A549 (cell line): ENCODE measurements around the gene PODXL2. TPM values are rescaled to one million over a fixed set of nuclear protein-coding genes. Genes with fewer than 3 reads are reported as not detected.

ENCODE experiments used
- ATAC-seq, 2 experiments: fragments of 200-7000 bp in 1 of 2; fragments of >200 bp in 1 of 2; cut with Nextera tagmentation in 1 of 2; cut with Tn5 transposase in 1 of 2; 3 replicates each; pipeline versions ENCODE4 v1.8.0 to v1.9.1; 2018 to 2020; ENCODE audit warnings: mild to moderate bottlenecking in 1 of 2, moderate library complexity in 1 of 2
- CTCF ChIA-PET: fragments of 300-600 bp; sonication (Branson Sonifier 250); formaldehyde crosslinking; extraction: SDS; loops from one replicate; lab custom pipeline; 2021; ENCODE audit warnings: antibody characterized with exemption, inconsistent platforms; lab: Yijun Ruan, JAX
- POLR2A ChIA-PET: fragments of 350-600 bp; formaldehyde crosslinking; extraction: SDS; loops from one replicate; lab custom pipeline; 2021; ENCODE audit warnings: antibody characterized with exemption, inconsistent platforms; lab: Yijun Ruan, JAX
- DNase-seq, 2 experiments: peaks; one replicate each; pipeline versions ENCODE4 v3.0.0 to v3.0.0-alpha.2; 2011 to 2016; ENCODE audit warnings: low read depth in 1 of 2, low spot score in 1 of 2
- FAIRE-seq: peaks from 2 replicates; lab custom pipeline; 2011; peaks lifted over from hg19 to GRCh38; lab: Jason Lieb, UNC
- H3K27ac ChIP-seq, 2 experiments: fragments of >200 bp; sonication (Bioruptor Twin); formaldehyde crosslinking; 3 replicates each; pipeline ENCODE4 v1.5.1; 2016 to 2017
- H3K4me1 ChIP-seq: fragments of >200 bp; sonication (Bioruptor Twin); formaldehyde crosslinking; 3 replicates; pipeline ENCODE4 v1.6.1; 2016
- H3K4me2 ChIP-seq: fragments of >200 bp; sonication (Bioruptor Twin); formaldehyde crosslinking; 3 replicates; pipeline ENCODE4 v1.6.1; 2016
- H3K4me3 ChIP-seq: fragments of >200 bp; sonication (Bioruptor Twin); formaldehyde crosslinking; 3 replicates; pipeline ENCODE4 v1.5.1; 2016
- H3K9me3 ChIP-seq: fragments of >200 bp; sonication (Bioruptor Twin); formaldehyde crosslinking; 3 replicates; pipeline ENCODE4 v1.6.1; 2016
- CBX2 ChIP-seq: fragments of 200-600 bp; sonication (generic); IDR thresholded peaks from 2 replicates; pipeline ENCODE4 v1.6.1; 2016; ENCODE audit warnings: low read depth, mild to moderate bottlenecking, borderline replicate concordance
- CBX8 ChIP-seq: fragments of 200-600 bp; sonication (generic); IDR thresholded peaks from 2 replicates; pipeline ENCODE4 v1.6.1; 2016
- CHD4 ChIP-seq: fragments of 200-600 bp; sonication (generic); IDR thresholded peaks from 2 replicates; pipeline ENCODE4 v1.6.1; 2016; ENCODE audit warnings: antibody characterized with exemption, mild to moderate bottlenecking, borderline replicate concordance
- EHF ChIP-seq: fragments of 250-450 bp; sonication (Bioruptor Pico); IDR thresholded peaks from 2 replicates; pipeline ENCODE4 v1.5.0; 2020; ENCODE audit warnings: mild to moderate bottlenecking
- FOSB ChIP-seq: fragments of 250-450 bp; sonication (Bioruptor Pico); IDR thresholded peaks from 2 replicates; pipeline ENCODE4 v1.5.0; 2020; ENCODE audit warnings: mild to moderate bottlenecking, moderate library complexity
- FOSL2 ChIP-seq, 2 experiments: fragments of 450-650 bp in 1 of 2; fragments of >200 bp in 1 of 2; sonication (Bioruptor Twin) in 1 of 2; formaldehyde crosslinking; IDR thresholded peaks; 2 replicates each; pipeline versions ENCODE4 v1.5.0 to v1.6.1; 2016 to 2020; ENCODE audit warnings: mild to moderate bottlenecking in 1 of 2, moderate library complexity in 1 of 2
- FOXS1 ChIP-seq: fragments of 250-450 bp; sonication (Bioruptor Pico); IDR thresholded peaks from 2 replicates; pipeline ENCODE4 v1.5.0; 2020; ENCODE audit warnings: mild to moderate bottlenecking, moderate library complexity
- HOXB13 ChIP-seq: fragments of 250-450 bp; sonication (Bioruptor Pico); IDR thresholded peaks from 2 replicates; pipeline ENCODE4 v1.5.0; 2020; ENCODE audit warnings: low read depth, mild to moderate bottlenecking, moderate library complexity
- HOXB5 ChIP-seq: fragments of 250-450 bp; sonication (Bioruptor Pico); IDR thresholded peaks from 2 replicates; pipeline ENCODE4 v1.5.0; 2020; ENCODE audit warnings: mild to moderate bottlenecking, moderate library complexity
- JUN ChIP-seq, 2 experiments: fragments of >200 bp; sonication (Bioruptor Twin); formaldehyde crosslinking; IDR thresholded peaks; 2 replicates in 1 of 2; 3 replicates in 1 of 2; pipeline ENCODE4 v1.6.1; 2016 to 2017
- JUNB ChIP-seq: fragments of >200 bp; sonication (Bioruptor Twin); formaldehyde crosslinking; IDR thresholded peaks from 2 replicates; pipeline ENCODE4 v1.6.1; 2016
- MAZ ChIP-seq: fragments of 150-350 bp; IDR thresholded peaks from 2 replicates; pipeline ENCODE4 v1.6.1; 2014; ENCODE audit warnings: antibody characterized with exemption, low read depth, low read length, borderline replicate concordance
- MYC ChIP-seq: IDR thresholded peaks from 2 replicates; pipeline ENCODE4 v1.6.1; 2012; ENCODE audit warnings: mild to moderate bottlenecking, inconsistent platforms, low read length, improper control_type of control experiment, borderline replicate concordance
- NR3C1 ChIP-seq: fragments of >200 bp; sonication (Bioruptor Twin); formaldehyde crosslinking; IDR thresholded peaks from 3 replicates; pipeline ENCODE4 v1.6.1; 2017
- PHF8 ChIP-seq: fragments of 200-600 bp; sonication (generic); IDR thresholded peaks from 2 replicates; pipeline ENCODE4 v1.6.1; 2016; ENCODE audit warnings: low read depth, mild to moderate bottlenecking, antibody characterized with exemption, moderate library complexity, borderline replicate concordance
- POLR2AphosphoS2 ChIP-seq: conservative IDR thresholded peaks from 2 replicates; pipeline ENCODE4 v1.6.1; 2012; ENCODE audit warnings: low read length, improper control_type of control experiment, inconsistent platforms
- RARB ChIP-seq: fragments of 250-450 bp; sonication (Bioruptor Pico); IDR thresholded peaks from 2 replicates; pipeline ENCODE4 v1.8.0; 2021; ENCODE audit warnings: mild to moderate bottlenecking, moderate library complexity
- RCOR1 ChIP-seq: fragments of 150-350 bp; IDR thresholded peaks from 2 replicates; pipeline ENCODE4 v1.6.1; 2014; ENCODE audit warnings: antibody characterized with exemption, low read length, low read depth
- RNF2 ChIP-seq: fragments of 200-600 bp; sonication (generic); IDR thresholded peaks from 2 replicates; pipeline ENCODE4 v1.6.1; 2016; ENCODE audit warnings: low read depth, mild to moderate bottlenecking, antibody characterized with exemption, moderate library complexity, borderline replicate concordance
- SMC3 ChIP-seq: fragments of >200 bp; sonication (Bioruptor Twin); formaldehyde crosslinking; IDR thresholded peaks from 3 replicates; pipeline ENCODE4 v1.6.1; 2018; ENCODE audit warnings: inconsistent platforms
- TP53 ChIP-seq: fragments of 250-450 bp; sonication (Bioruptor Pico); IDR thresholded peaks from 2 replicates; pipeline ENCODE4 v1.5.0; 2021; ENCODE audit warnings: mild to moderate bottlenecking, moderate library complexity
- ZC3H11A ChIP-seq: fragments of 450-650 bp; IDR thresholded peaks from 2 replicates; pipeline ENCODE4 v1.6.1; 2014; ENCODE audit warnings: antibody characterized with exemption, mild to moderate bottlenecking
- ZFP36 ChIP-seq: fragments of 450-650 bp; IDR thresholded peaks from 2 replicates; pipeline ENCODE4 v1.6.1; 2014; ENCODE audit warnings: borderline replicate concordance; ENCODE audit not compliant: partially characterized antibody
- ZNF302 ChIP-seq: fragments of 250-450 bp; sonication (Bioruptor Pico); IDR thresholded peaks from 2 replicates; pipeline ENCODE4 v1.9.0; 2021; ENCODE audit warnings: inconsistent platforms, mild to moderate bottlenecking, moderate library complexity
- WGBS: methylation state at CpG from one replicate; pipeline ENCODE4 v1.1.6; 2017; ENCODE audit errors: missing lambda C conversion rate; 5-methylcytosine and 5-hydroxymethylcytosine counted together
- polyA plus RNA-seq, 4 experiments: library from polyadenylated mRNA; depleted of rRNA in 3 of 4; stranded (reverse); fragments of >200 nt; fragmentation: RNase III in 1 of 4; extraction: RNeasy Plus Mini Kit Qiagen cat#74134 plus additional on column Dnase treatment in 1 of 4; gene quantifications; 2 replicates in 3 of 4; 3 replicates in 1 of 4; pipeline ENCODE4 v1.2.3, GENCODE V29; 2011 to 2017
- TF ChIP-seq, protein P1 (sequence below): fragments of 450-650 bp; IDR thresholded peaks from 2 replicates; pipeline ENCODE4 v1.6.1; 2014; ENCODE audit warnings: antibody characterized with exemption
- TF ChIP-seq, protein P2 (sequence below): IDR thresholded peaks from 2 replicates; pipeline ENCODE4 v1.6.1; 2012; ENCODE audit warnings: low read depth, borderline replicate concordance
- TF ChIP-seq, protein P3 (sequence below): fragments of 250-450 bp; sonication (Bioruptor Pico); IDR thresholded peaks from 2 replicates; pipeline ENCODE4 v1.5.0; 2020; ENCODE audit warnings: low read depth, mild to moderate bottlenecking, moderate library complexity

PODXL2 gene
- polyA plus RNA-seq, 2 of the 4 experiments (the other 2 are of a cell fraction), result 4.2 to 5.5 TPM

DNA sequence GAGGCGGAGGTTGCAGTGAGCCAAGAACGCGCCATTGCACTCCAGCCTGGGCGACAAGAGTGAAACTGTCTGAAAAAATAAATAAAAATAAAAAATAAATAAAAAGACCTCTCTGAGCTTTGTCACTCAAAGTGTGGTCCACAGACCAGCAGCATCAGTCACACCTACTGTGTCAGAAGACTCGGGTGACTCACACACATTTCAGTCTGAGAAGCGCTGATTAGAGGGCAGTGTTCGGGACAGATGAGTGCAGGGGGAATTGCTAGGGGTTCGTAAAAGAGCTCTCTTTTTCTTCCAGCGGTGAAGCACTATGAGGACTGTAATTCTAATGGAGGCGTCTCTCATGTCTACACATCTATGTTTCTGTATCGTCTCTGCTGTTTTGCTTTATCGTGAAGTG, 5.7 kb downstream of the PODXL2 start:
- DNase-seq (no peak), ATAC-seq (no peak), FAIRE-seq (no peak)
- ChIA-PET CTCF (interaction anchor here (1.1 to 3.5 kb wide), 2 partner anchors 13 to 17 kb away, joined by 5 to 18 read pairs; no protein-coding TSS in a partner anchor), POLR2A (no interaction called here)
- H3K9me3 ChIP-seq, result no peaks in the 10 kb centered on the region
- 90% methylated on average over 12 of the region's 12 CpGs for WGBS
- no peak overlapping the region for H3K4me2 ChIP-seq
- no peak overlapping the region for H3K4me3 ChIP-seq
- no peak for TF ChIP-seq SMC3
- TF ChIP-seq ZFP36, result no peak
- no peak for TF ChIP-seq JUN (IDR thresholded peaks at IDR 0.05)
- TF ChIP-seq RARB, result no peak
- no peak for TF ChIP-seq RCOR1
- no peak for TF ChIP-seq HOXB5 (CRISPR knock-in tag)
- TF ChIP-seq EHF (CRISPR knock-in tag), result no peak
- no peak for TF ChIP-seq CHD4
- no peak for TF ChIP-seq MYC
- no peak for TF ChIP-seq TP53
- TF ChIP-seq FOSL2 (IDR thresholded peaks at IDR 0.05), result no peak
- no peak for TF ChIP-seq FOSL2 (CRISPR knock-in tag; IDR thresholded peaks at IDR 0.05)
- no peak for TF ChIP-seq MAZ
- no peak for TF ChIP-seq POLR2AphosphoS2
- TF ChIP-seq, protein P1, sequence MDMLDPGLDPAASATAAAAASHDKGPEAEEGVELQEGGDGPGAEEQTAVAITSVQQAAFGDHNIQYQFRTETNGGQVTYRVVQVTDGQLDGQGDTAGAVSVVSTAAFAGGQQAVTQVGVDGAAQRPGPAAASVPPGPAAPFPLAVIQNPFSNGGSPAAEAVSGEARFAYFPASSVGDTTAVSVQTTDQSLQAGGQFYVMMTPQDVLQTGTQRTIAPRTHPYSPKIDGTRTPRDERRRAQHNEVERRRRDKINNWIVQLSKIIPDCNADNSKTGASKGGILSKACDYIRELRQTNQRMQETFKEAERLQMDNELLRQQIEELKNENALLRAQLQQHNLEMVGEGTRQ, result no peak
- TF ChIP-seq, protein P2, sequence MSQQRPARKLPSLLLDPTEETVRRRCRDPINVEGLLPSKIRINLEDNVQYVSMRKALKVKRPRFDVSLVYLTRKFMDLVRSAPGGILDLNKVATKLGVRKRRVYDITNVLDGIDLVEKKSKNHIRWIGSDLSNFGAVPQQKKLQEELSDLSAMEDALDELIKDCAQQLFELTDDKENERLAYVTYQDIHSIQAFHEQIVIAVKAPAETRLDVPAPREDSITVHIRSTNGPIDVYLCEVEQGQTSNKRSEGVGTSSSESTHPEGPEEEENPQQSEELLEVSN, result no peak
- no peak for TF ChIP-seq RNF2
- no peak for TF ChIP-seq JUNB
- no peak overlapping the region for H3K27ac ChIP-seq
- H3K4me1 ChIP-seq, result peaks cover 4% of the 10 kb centered on the region; the same call in 1 of the 3 replicates

DNA sequence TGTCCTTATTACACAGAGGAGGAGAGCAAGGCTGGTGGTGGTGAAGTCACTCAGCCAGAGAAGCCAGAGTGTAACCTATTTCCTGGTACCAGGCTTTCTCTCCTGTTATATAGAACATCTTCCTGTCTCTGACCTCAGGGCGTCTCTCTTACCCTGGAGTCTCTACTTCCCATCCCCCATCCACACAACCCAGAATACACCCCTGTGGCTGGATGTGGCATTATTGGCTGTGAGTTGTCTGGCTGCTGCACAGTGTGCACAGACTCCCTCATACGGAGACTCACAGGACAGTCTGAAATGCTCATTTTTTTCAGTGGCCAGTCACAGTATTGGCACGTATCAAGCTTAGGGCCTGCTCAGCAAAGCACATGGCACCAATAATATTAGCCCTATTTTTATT, 8.6 kb downstream of the PODXL2 start:
- no peak overlapping the region for H3K27ac ChIP-seq
- TF ChIP-seq ZNF302 (CRISPR knock-in tag) (no peak), CBX2 (no peak), FOSB (CRISPR knock-in tag) (no peak), ZC3H11A (no peak), HOXB5 (CRISPR knock-in tag) (no peak), HOXB13 (no peak), CBX8 (no peak), NR3C1 (no peak), FOXS1 (CRISPR knock-in tag) (no peak), CHD4 (no peak), SMC3 (no peak), PHF8 (no peak)
- TF ChIP-seq, protein P3, sequence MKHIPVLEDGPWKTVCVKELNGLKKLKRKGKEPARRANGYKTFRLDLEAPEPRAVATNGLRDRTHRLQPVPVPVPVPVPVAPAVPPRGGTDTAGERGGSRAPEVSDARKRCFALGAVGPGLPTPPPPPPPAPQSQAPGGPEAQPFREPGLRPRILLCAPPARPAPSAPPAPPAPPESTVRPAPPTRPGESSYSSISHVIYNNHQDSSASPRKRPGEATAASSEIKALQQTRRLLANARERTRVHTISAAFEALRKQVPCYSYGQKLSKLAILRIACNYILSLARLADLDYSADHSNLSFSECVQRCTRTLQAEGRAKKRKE (CRISPR knock-in tag), result no peak
- no peaks in the 10 kb centered on the region for H3K4me1 ChIP-seq
- ATAC-seq, result peak; percentile 39 to 68; a peak in 4 of 6 replicates
- no peak overlapping the region for H3K4me3 ChIP-seq
- 69% methylated on average over 3 of the region's 3 CpGs for WGBS
- no peak for DNase-seq
- no peak for FAIRE-seq
- no peak overlapping the region for H3K4me2 ChIP-seq
- no peaks in the 10 kb centered on the region for H3K9me3 ChIP-seq
- ChIA-PET POLR2A (no interaction called here), CTCF (interaction anchor here (2.0 to 3.5 kb wide), 3 partner anchors 14 to 322 kb away, joined by 6 to 18 read pairs (median 11); no protein-coding TSS in a partner anchor)
